Activated CD4-positive, CD25-positive, alpha-beta regulatory T cell treated with anti-CD3 and anti-CD28 coated beads, Interleukin-2, amount 50 U/mL, for 16 hours (primary cell): Measurements from ENCODE around the gene LMX1A.

ENCODE experiments used
- DNase-seq: peaks from one replicate; pipeline ENCODE4 v3.0.0-alpha.2; 2020; ENCODE audit warnings: low read depth, low spot score

Gene LMX1A

GRCh38 chr1:165325460-165326203 is 30.9 kb downstream of the LMX1A start:
- DNase-seq, result no peak

GRCh38 chr1:165324050-165324449 is 32.5 kb downstream of the LMX1A start:
- no peak for DNase-seq

GRCh38 chr1:165317612-165318011 is 38.9 kb downstream of the LMX1A start:
- no peak for DNase-seq

- DNase-seq, result no peak
These were observed 40.3 kb downstream of the LMX1A start for GRCh38 chr1:165316153-165316772.

- no peak for DNase-seq
These were observed 41.0 kb downstream of the LMX1A start for GRCh38 chr1:165315481-165315880.

GRCh38 chr1:165313903-165314302 is 42.6 kb downstream of the LMX1A start:
- no peak for DNase-seq

- no peak for DNase-seq
These were observed 43.9 kb downstream of the LMX1A start for GRCh38 chr1:165312591-165312990.

- no peak for DNase-seq
These were observed 49.7 kb downstream of the LMX1A start for GRCh38 chr1:165306543-165307434.

GRCh38 chr1:165303386-165303785 is 53.1 kb downstream of the LMX1A start:
- no peak for DNase-seq

- DNase-seq, result no peak
These were observed 56.1 kb downstream of the LMX1A start for GRCh38 chr1:165300400-165300903.

GRCh38 chr1:165298203-165298820 is 58.2 kb downstream of the LMX1A start:
- no peak for DNase-seq

- DNase-seq, result no peak
These were observed 60.3 kb downstream of the LMX1A start for GRCh38 chr1:165296205-165296604.

- DNase-seq, result no peak
These were observed 66.4 kb downstream of the LMX1A start for GRCh38 chr1:165290148-165290547.

- DNase-seq, result no peak
These were observed 67.0 kb downstream of the LMX1A start for GRCh38 chr1:165289556-165289955.

- no peak for DNase-seq
These were observed 68.0 kb downstream of the LMX1A start for GRCh38 chr1:165288350-165289120.

GRCh38 chr1:165287781-165288180 is 68.7 kb downstream of the LMX1A start:
- no peak for DNase-seq

- DNase-seq, result no peak
These were observed 69.2 kb downstream of the LMX1A start for GRCh38 chr1:165287329-165287728.

GRCh38 chr1:165284454-165284853 is 72.1 kb downstream of the LMX1A start:
- no peak for DNase-seq

- DNase-seq, result no peak
These were observed 75.2 kb downstream of the LMX1A start for GRCh38 chr1:165281207-165281901.

GRCh38 chr1:165279882-165280281 is 76.6 kb downstream of the LMX1A start:
- no peak for DNase-seq
